Mesodermal cell (in vitro differentiated cells): ENCODE measurements around the gene SND1.

Experiments
- H3K27ac ChIP-seq: 2 replicates; pipeline ENCODE4 v1.7.0; 2013; ENCODE audit warnings: mild to moderate bottlenecking, low read depth, low read length, moderate library complexity; ENCODE audit not compliant: severe bottlenecking
- H3K36me3 ChIP-seq: 2 replicates; pipeline ENCODE4 v1.7.1; 2013; ENCODE audit warnings: mild to moderate bottlenecking, low read length, moderate library complexity; ENCODE audit not compliant: control insufficient read depth, insufficient read depth
- H3K4me1 ChIP-seq: one replicate; pipeline ENCODE4 v1.7.1; 2013; ENCODE audit warnings: mild to moderate bottlenecking, low read length; ENCODE audit not compliant: insufficient read depth, control insufficient read depth, poor library complexity, severe bottlenecking
- H3K4me3 ChIP-seq: 2 replicates; pipeline ENCODE4 v1.7.0; 2013; ENCODE audit warnings: low read length, control low read depth, mild to moderate bottlenecking; ENCODE audit not compliant: insufficient read depth, poor library complexity, severe bottlenecking; ENCODE audit errors: extremely low read depth
- H3K9me3 ChIP-seq: 2 replicates; pipeline ENCODE4 v1.7.1; 2013; ENCODE audit warnings: mild to moderate bottlenecking, low read length, moderate library complexity; ENCODE audit not compliant: control insufficient read depth
- WGBS, 2 experiments: methylation state at CpG; one replicate each; pipeline ENCODE4 v1.1.5; 2013; ENCODE audit warnings: missing lambda C conversion rate in 2 of 2; ENCODE audit not compliant: insufficient coverage in 2 of 2; 5-methylcytosine and 5-hydroxymethylcytosine counted together

SND1 gene

DNA sequence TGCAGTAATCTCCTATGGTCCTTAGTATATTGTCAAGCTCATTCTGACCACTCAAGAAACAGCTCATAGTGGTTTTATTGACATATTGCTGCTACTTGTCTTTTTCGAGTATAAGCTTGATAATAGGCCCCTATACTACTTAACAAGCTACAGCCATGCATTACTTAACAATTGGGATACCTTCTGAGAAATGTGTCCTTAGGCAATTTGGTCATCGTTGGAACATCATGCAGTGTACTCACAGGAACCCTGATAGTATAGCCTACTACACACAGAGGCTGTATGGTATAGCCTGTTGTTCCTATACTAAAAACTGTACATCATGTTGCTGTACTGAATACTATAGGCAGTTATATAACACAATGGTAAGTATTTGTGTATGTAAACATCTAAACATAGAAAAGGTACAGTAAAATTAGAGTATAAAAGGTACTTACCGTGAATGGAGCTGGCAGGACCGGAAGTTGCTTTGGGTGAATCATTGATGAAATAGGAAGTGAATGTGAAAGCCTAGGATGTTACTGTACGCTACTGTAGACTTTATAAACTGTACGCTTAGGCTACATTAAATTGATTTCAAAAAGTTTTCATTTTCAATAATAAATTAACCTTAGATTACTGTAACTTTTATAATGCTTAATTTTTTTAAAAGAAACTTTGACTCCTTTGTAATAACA lies 218.4 kb downstream of the SND1 start:
- H3K36me3 ChIP-seq: peaks cover 33% of the 10 kb centered on the region
- peaks cover 4% of the 10 kb centered on the region for H3K4me1 ChIP-seq
- 90% methylated on average over 3 of the region's 6 CpGs; no CpG with 5 or more reads in 1 of the 2 experiments for WGBS, 2 experiments
- no peak overlapping the region for H3K27ac ChIP-seq
- H3K4me3 ChIP-seq: no peak overlapping the region
- H3K9me3 ChIP-seq: no peaks in the 10 kb centered on the region

- no peak overlapping the region for H3K27ac ChIP-seq
- H3K36me3 ChIP-seq: peaks cover 26% of the 10 kb centered on the region
- H3K4me3 ChIP-seq: no peak overlapping the region
- no peaks in the 10 kb centered on the region for H3K9me3 ChIP-seq
- WGBS, 2 experiments: 100% methylated on average over 2 of the region's 3 CpGs; no CpG with 5 or more reads in 1 of the 2 experiments
- no peaks in the 10 kb centered on the region for H3K4me1 ChIP-seq
Measured at GRCh38 chr7:127871226-127871625, 219.2 kb downstream of the SND1 start.

- H3K9me3 ChIP-seq: no peaks in the 10 kb centered on the region
- WGBS, 2 experiments: no CpG with 5 or more reads among the region's 1 CpG
- peaks cover 26% of the 10 kb centered on the region for H3K36me3 ChIP-seq
- no peak overlapping the region for H3K4me3 ChIP-seq
- no peak overlapping the region for H3K27ac ChIP-seq
- H3K4me1 ChIP-seq: no peaks in the 10 kb centered on the region
Measured at GRCh38 chr7:127872122-127872521, 220.1 kb downstream of the SND1 start.

DNA sequence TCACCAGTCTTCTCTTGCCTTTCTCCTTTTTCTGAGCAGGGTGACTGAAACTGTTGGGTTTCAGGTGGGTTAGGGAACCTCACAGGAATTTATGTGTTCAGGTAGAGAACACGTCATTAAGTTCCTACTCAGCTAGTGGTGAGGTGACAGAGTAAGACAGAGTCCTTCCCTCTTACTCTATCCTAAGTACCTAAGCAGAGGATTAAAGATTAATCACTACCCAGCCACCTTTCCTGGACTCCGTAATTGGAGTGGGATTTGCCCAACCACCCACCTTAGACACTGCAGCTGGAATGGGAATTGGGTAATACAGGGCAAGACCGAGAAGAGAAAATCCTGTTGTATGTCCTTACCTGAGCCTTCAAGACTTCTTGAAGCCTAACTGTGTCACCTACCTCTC lies 221.2 kb downstream of the SND1 start:
- Histone ChIP-seq H3K27ac (no peak overlapping the region), H3K4me3 (no peak overlapping the region), H3K36me3 (peaks cover 20% of the 10 kb centered on the region), H3K4me1 (peaks cover 2% of the 10 kb centered on the region), H3K9me3 (no peaks in the 10 kb centered on the region)
- 80% methylated on average over 1 of the region's 3 CpGs; no CpG with 5 or more reads in 1 of the 2 experiments for WGBS, 2 experiments

DNA sequence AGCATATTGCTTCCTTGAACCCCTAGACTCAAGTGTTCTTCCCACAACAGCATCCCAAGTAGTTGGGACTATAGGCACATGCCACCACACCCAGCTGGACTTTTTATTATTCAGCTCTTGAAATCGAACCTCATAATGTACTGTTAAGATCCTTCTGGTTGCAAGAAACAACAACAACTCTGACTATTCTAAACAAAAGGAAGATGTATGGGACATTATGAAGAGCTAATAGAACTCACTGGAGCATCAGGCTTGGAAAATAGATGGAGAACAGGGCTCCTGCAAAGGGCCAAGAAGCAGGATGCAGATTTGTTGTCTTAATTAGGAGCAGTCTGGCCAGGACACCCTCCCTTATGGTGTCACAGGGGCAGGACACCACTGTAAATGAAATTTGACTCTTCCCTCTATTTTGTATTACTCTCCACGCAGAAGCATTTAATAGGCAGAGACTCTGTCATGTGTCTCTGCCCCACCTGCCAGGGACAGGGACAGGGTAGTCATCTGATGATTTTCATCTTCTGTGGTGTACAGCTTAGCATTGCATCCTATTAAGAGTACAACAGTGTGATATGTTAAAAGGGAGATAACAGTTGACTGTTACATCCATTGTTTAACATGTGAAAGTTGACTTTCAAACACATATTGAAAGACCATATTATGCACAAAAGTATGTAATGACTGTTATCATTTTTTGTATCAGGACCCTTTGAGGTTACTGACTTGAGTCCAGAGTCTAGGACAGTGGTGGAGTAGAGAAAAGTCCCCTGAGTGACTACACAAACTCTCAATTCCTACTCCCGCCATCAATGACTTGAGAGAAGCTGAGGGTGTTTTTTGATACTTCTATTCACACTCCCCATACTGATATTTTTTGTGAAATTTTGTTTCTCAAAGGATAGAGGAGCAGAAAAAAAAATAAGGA lies 222.0 kb downstream of the SND1 start:
- Histone ChIP-seq H3K4me1 (peaks cover 11% of the 10 kb centered on the region), H3K36me3 (peaks cover 14% of the 10 kb centered on the region)
- no CpG with 5 or more reads among the region's 3 CpGs for WGBS, 2 experiments

GRCh38 chr7:127874951-127875608 lies 223.1 kb downstream of the SND1 start:
- H3K4me3 ChIP-seq: no peak overlapping the region
- H3K36me3 ChIP-seq: peaks cover 10% of the 10 kb centered on the region
- H3K27ac ChIP-seq: no peak overlapping the region
- H3K4me1 ChIP-seq: peaks cover 21% of the 10 kb centered on the region
- WGBS, 2 experiments: 73 to 90% methylated on average over 1 of the region's 2 CpGs
- H3K9me3 ChIP-seq: no peaks in the 10 kb centered on the region

More for the DNA sequence above, 222.0 kb downstream of the SND1 start:
- no peak overlapping the region for H3K27ac ChIP-seq
- no peaks in the 10 kb centered on the region for H3K9me3 ChIP-seq
- H3K4me3 ChIP-seq: no peak overlapping the region

- Histone ChIP-seq H3K9me3 (no peaks in the 10 kb centered on the region), H3K4me1 (peaks cover 33% of the 10 kb centered on the region), H3K36me3 (peaks cover 8% of the 10 kb centered on the region), H3K4me3 (no peak overlapping the region), H3K27ac (no peak overlapping the region)
- WGBS, 2 experiments: 85 to 87% methylated on average over 1 of the region's 1 CpG
Measured at GRCh38 chr7:127876393-127876792, 224.4 kb downstream of the SND1 start.

DNA sequence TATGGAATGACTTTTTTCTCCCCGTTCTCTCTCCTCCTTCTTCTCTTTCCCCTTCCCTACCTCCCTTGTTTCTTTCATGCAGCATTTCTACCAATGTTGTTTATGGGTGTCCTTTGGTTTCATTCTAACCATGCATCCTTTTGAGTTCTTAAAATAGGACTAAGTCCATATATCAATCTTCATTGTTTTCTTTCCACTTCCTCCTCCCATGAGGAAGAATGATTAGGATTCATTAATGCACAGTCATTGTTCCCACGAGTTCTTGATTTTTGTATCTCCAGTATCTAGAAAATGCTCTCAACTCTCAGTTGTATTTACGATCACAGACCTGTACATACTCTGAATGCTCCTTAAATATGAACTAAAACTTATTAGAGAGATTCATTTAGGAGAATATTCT lies 226.0 kb downstream of the SND1 start:
- H3K4me1 ChIP-seq: peaks cover 37% of the 10 kb centered on the region
- WGBS, 2 experiments: 67 to 80% methylated on average over 1 of the region's 3 CpGs

DNA sequence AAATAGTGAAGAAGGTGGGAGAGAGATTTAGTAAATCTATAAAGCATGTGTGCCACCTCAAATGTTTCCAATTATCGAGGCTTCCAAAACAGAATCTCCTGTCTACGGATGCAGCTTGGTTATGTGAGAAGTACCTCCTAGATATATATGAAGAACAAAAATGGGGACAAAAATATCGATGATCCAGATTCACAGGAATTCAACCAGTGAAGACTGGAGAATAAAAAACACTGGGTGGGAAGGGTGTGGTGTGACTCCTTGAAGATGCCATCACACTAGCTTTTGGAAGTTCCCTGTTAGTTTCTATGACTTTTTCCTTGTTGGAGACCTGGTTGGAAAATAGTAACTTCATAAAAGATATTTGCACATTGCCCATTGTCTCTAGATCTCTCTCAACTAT lies 226.8 kb downstream of the SND1 start:
- Histone ChIP-seq H3K36me3 (peaks cover 6% of the 10 kb centered on the region), H3K27ac (no peak overlapping the region), H3K4me1 (peaks cover 37% of the 10 kb centered on the region), H3K4me3 (no peak overlapping the region), H3K9me3 (no peaks in the 10 kb centered on the region)
- 100% methylated on average over 1 of the region's 3 CpGs; no CpG with 5 or more reads in 1 of the 2 experiments for WGBS, 2 experiments

More for the DNA sequence above, 226.0 kb downstream of the SND1 start:
- Histone ChIP-seq H3K9me3 (no peaks in the 10 kb centered on the region), H3K27ac (no peak overlapping the region), H3K36me3 (peaks cover 8% of the 10 kb centered on the region), H3K4me3 (no peak overlapping the region)

- Histone ChIP-seq H3K4me3 (no peak overlapping the region), H3K27ac (peak overlapping the region; percentile 38), H3K9me3 (no peaks in the 10 kb centered on the region), H3K4me1 (peaks cover 42% of the 10 kb centered on the region), H3K36me3 (no peaks in the 10 kb centered on the region)
- 79 to 93% methylated on average over 2 to 4 of the region's 4 CpGs for WGBS, 2 experiments
Measured at GRCh38 chr7:127879436-127879835, 227.4 kb downstream of the SND1 start.
